A673 (cell line): ENCODE data around the gene AKR1A1.

ENCODE experiments used
- CTCF ChIP-seq: fragments of 300-800, 200-600 bp; sonication (generic); conservative IDR thresholded peaks from 2 replicates; pipeline ENCODE4 v1.5.1; 2017; ENCODE audit warnings: low read depth, mild to moderate bottlenecking, antibody characterized with exemption, low read length, moderate library complexity, mixed read lengths
- EZH2 ChIP-seq: fragments of 200-600 bp; sonication (generic); IDR thresholded peaks from 2 replicates; pipeline ENCODE4 v1.6.1; 2017; ENCODE audit warnings: borderline replicate concordance, low read depth, mild to moderate bottlenecking, mixed read lengths, antibody characterized with exemption, low read length; ENCODE audit not compliant: poor library complexity, severe bottlenecking

DNA sequence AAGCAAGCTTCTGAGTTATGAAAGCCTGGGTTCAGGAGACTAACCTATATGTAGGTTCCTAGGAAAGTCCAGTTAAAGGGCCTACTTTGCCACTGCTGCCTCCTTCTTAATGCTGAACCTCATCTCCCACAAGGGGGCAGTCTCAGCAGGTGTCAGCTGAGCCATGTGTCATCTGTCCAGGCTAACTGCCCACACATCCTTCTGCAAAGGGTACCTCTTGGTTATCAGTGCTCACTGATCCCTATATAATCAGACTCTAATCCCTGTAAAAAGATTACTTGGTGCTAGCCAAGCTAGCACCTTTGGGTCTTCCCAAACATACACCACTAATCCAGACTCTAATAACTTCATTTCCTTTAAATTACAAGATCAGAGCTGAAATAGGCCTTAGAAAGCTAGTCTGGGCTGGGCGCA lies 38.0 kb upstream of the AKR1A1 start:
- TF ChIP-seq EZH2 (no peak), CTCF (peak; percentile 78)
